ENCODE results near the gene BUB1B. TPM values are rescaled to one million over a fixed set of nuclear protein-coding genes. Genes with fewer than 3 reads are reported as not detected.
"Not testable (repeated sequence)": the region's sequence is repeated elsewhere in the genome, so short reads cannot be mapped to it uniquely, and the experiment has no call there.

The BUB1B gene
- total and polyA plus RNA-seq, 9 donors, result 10.8 to 20.7 (median 13.5) TPM

DNA sequence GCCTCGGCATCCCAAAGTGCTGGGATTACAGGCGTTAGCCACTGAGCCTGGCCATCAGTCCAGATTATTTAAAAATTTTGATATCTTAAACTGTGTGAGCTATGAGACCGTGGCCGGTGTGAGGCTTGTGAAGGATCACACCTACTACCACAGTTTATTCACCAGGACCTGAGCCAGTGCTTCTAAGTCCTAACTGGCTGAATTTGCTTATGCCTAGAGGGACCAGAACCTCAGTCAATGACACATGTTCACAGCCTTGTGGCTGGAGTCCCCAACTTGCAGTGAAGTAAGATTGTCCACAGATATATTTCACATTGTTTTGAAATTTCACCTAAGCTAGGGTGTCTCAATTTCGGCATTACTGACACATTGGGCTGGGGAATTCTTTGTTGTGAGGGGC, 37.0 kb upstream of the BUB1B start:
- H3K9me3 ChIP-seq (replicated peaks; ENCODE audit: control insufficient read depth, low read depth, low read length); H3K4me3 ChIP-seq (ENCODE audit: low read length); DNase-seq; H3K27me3 ChIP-seq (ENCODE audit: control insufficient read depth, insufficient read depth, low read length); H3K4me1 ChIP-seq (ENCODE audit: control insufficient read depth, insufficient read depth, low read length); H3K27ac ChIP-seq (ENCODE audit: low read length); H3K36me3 ChIP-seq (ENCODE audit: control insufficient read depth, insufficient read depth, low read length): not testable (repeated sequence)
- WGBS (ENCODE audit: insufficient coverage), result no CpG with 5 or more reads among the region's 5 CpGs

DNA sequence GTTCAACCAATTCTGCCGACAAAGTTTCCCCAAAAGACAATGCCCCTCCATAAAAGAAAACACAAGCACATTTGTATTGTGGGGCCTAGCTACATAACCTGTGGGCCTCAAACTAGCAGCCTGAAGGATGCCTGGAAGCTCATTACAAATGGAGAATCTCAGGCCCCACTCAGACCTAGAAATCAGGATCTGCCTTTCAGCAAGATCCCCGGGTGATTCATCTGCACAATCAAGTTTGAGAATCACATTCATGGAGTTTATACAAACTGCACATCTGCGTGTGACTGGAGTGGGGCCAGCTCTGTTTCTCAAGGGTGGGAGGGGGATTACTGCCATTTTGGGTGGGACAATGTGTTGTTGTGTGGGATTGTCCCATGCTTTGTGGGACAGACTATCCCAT, 36.5 kb upstream of the BUB1B start:
- not testable (repeated sequence) for H3K27ac ChIP-seq (ENCODE audit: low read length); H3K27me3 ChIP-seq (ENCODE audit: control insufficient read depth, insufficient read depth, low read length); H3K36me3 ChIP-seq (ENCODE audit: control insufficient read depth, insufficient read depth, low read length); H3K4me1 ChIP-seq (ENCODE audit: control insufficient read depth, insufficient read depth, low read length); H3K4me3 ChIP-seq (ENCODE audit: low read length); H3K9me3 ChIP-seq (replicated peaks; ENCODE audit: control insufficient read depth, low read depth, low read length); DNase-seq
- WGBS (ENCODE audit: insufficient coverage), result 80% methylated on average over 1 of the region's 3 CpGs

DNA sequence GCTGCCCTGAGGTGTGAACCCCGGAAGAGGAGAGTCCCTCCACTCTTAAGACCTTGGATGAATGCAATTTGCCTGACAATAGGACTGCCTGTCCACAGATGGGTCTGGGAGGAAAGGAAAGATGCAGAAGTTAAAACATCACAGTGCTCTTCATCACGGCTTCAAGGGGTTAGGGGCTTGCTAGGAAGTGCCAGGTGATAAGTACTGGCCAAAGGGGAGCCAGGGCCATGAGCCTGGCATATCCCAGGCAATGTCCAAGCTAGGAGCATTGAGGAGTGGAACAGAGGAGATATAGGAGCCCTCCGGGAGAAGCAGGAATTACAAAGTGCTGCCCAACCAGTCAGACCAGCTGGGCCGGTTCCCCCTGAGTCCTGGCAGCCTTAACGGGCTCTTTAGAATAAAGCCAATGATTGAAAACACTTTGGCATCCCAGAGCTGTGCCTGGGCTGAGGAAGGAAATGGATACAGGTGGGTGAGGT, 36.0 kb upstream of the BUB1B start:
- H3K36me3 ChIP-seq (ENCODE audit: control insufficient read depth, insufficient read depth, low read length); H3K9me3 ChIP-seq (replicated peaks; ENCODE audit: control insufficient read depth, low read depth, low read length); H3K4me3 ChIP-seq (ENCODE audit: low read length); H3K4me1 ChIP-seq (ENCODE audit: control insufficient read depth, insufficient read depth, low read length); H3K27ac ChIP-seq (ENCODE audit: low read length); H3K27me3 ChIP-seq (ENCODE audit: control insufficient read depth, insufficient read depth, low read length); DNase-seq: not testable (repeated sequence)
- no CpG with 5 or more reads among the region's 5 CpGs for WGBS (ENCODE audit: insufficient coverage)

DNA sequence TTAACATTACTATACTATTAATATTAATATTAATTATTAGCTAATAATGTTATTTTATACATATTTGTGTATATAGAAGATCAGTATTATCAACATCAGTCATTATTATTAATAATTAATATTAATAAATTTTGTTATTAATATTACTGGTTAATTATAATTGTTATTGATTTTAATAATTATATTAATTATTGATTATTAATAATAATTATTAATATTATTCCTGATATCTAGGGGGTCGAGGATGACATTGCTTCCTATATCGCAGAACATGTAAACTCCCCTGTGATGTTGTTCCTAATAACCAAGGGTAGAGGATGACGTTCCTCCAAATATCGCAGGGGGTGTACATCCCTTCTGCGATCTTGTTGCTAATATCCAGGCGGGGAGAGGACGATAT, 34.9 kb upstream of the BUB1B start:
- Histone ChIP-seq H3K4me1 (ENCODE audit: control insufficient read depth, insufficient read depth, low read length) (no peaks in the 10 kb centered on the region), H3K27ac (ENCODE audit: low read length) (no peak overlapping the region), H3K27me3 (ENCODE audit: control insufficient read depth, insufficient read depth, low read length) (no peaks in the 10 kb centered on the region), H3K4me3 (ENCODE audit: low read length) (no peak overlapping the region), H3K9me3 (replicated peaks; ENCODE audit: control insufficient read depth, low read depth, low read length) (no peaks in the 10 kb centered on the region), H3K36me3 (ENCODE audit: control insufficient read depth, insufficient read depth, low read length) (no peaks in the 10 kb centered on the region)
- DNase-seq, result no peak
- WGBS (ENCODE audit: insufficient coverage), result 92% methylated on average over 5 of the region's 7 CpGs

DNA sequence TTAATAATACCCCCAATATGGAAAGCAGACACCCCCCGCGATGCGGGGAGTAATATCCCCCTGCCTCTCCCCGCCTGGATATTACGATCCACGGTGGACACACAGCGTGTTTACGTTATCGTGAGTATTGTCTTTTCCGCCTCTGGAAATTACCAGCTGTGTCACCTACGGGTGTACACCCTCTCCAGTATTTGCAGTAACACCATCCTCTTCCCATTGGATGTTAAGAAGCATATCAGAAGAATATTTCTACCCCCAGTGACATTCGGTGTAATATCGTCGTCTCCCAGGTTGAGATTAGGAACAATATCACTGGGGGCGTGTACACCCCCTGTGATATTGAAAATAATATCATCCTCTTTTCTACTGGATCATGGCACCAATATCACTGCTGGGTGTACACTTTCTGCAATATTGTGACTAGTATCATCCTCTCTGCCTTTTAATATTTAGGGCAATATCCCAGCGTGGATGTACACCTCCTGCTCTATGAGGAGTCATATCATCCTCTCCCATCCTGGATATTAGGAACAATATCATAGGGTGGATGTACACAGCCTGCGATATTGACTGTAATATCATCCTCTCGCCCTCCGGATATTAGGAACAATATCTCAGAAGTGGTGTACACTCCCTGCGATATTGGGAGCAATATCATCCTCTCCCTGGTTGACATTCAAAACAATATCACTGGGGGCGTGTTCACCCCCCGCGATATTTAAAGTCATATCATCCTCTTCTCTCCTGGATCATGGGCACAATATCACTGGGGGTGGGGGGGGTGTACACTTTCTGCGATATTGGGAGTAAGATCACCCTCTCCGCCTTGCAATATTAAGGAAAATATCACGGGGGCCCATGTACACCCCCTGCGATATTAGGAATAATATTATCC, 31.9 kb upstream of the BUB1B start:
- Histone ChIP-seq H3K27ac (ENCODE audit: low read length) (no peak overlapping the region), H3K9me3 (replicated peaks; ENCODE audit: control insufficient read depth, low read depth, low read length) (no peaks in the 10 kb centered on the region), H3K4me1 (ENCODE audit: control insufficient read depth, insufficient read depth, low read length) (no peaks in the 10 kb centered on the region), H3K27me3 (ENCODE audit: control insufficient read depth, insufficient read depth, low read length) (no peaks in the 10 kb centered on the region), H3K36me3 (ENCODE audit: control insufficient read depth, insufficient read depth, low read length) (no peaks in the 10 kb centered on the region), H3K4me3 (ENCODE audit: low read length) (no peak overlapping the region)
- WGBS (ENCODE audit: insufficient coverage), result 82% methylated on average over 7 of the region's 27 CpGs
- DNase-seq, result no peak

DNA sequence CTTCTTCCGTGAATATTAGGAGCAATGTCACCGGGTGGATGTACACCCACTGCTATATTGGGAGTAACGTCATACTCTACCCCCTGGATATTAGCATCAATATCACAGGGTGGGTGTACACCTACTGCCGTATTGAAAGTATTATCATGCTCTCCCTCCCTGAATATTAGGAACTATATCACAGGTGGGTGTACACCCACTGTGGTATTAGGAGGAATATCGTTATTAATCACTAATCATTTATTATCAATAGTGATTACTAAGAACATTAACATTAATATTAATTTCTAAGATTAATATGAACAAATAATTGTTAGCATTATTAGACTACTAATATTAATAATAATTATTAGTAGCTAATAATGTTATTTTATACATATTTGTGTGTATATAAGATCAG, 30.8 kb upstream of the BUB1B start:
- no CpG with 5 or more reads among the region's 5 CpGs for WGBS (ENCODE audit: insufficient coverage)
- Histone ChIP-seq H3K9me3 (replicated peaks; ENCODE audit: control insufficient read depth, low read depth, low read length) (no peaks in the 10 kb centered on the region), H3K4me3 (ENCODE audit: low read length) (no peak overlapping the region), H3K4me1 (ENCODE audit: control insufficient read depth, insufficient read depth, low read length) (no peaks in the 10 kb centered on the region), H3K27ac (ENCODE audit: low read length) (no peak overlapping the region), H3K27me3 (ENCODE audit: control insufficient read depth, insufficient read depth, low read length) (no peaks in the 10 kb centered on the region), H3K36me3 (ENCODE audit: control insufficient read depth, insufficient read depth, low read length) (no peaks in the 10 kb centered on the region)
- DNase-seq, result no peak

DNA sequence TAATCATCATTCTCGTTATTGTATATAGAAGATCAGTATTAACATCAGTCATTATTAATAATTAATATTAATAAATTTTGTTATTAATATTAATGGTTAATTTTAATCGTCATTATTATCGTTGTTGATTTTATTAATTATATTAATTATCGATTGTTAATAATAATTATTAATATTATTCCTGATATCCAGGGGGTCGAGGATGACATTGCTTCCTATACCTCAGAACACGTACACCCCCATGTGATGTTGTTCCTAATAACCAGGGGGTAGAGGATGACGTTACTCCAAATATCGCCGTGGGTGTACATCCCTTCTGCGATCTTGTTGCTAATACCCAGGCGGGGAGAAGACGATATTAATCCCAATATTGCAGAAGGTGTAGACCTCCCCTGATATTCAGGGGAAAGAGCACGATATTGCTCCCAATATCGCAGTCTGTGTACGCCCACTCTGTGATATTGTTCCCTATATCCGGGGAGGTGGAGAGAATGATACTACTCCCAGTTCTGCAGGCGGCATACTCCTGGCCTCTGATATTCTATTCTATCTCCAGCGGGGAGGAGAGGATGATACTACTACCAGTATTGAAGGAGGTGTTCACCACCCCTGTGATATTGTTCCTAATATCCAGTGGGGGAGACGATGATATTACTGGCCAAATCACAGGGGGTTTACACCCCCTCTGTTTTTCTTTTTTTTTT, 29.9 kb upstream of the BUB1B start:
- H3K27ac ChIP-seq (ENCODE audit: low read length), result no peak overlapping the region
- no CpG with 5 or more reads among the region's 19 CpGs for WGBS (ENCODE audit: insufficient coverage)
- no peaks in the 10 kb centered on the region for H3K4me1 ChIP-seq (ENCODE audit: control insufficient read depth, insufficient read depth, low read length)
- no peak for DNase-seq
- H3K4me3 ChIP-seq (ENCODE audit: low read length), result no peak overlapping the region
- H3K36me3 ChIP-seq (ENCODE audit: control insufficient read depth, insufficient read depth, low read length), result no peaks in the 10 kb centered on the region
- H3K27me3 ChIP-seq (ENCODE audit: control insufficient read depth, insufficient read depth, low read length), result no peaks in the 10 kb centered on the region
- H3K9me3 ChIP-seq (replicated peaks; ENCODE audit: control insufficient read depth, low read depth, low read length), result no peaks in the 10 kb centered on the region

DNA sequence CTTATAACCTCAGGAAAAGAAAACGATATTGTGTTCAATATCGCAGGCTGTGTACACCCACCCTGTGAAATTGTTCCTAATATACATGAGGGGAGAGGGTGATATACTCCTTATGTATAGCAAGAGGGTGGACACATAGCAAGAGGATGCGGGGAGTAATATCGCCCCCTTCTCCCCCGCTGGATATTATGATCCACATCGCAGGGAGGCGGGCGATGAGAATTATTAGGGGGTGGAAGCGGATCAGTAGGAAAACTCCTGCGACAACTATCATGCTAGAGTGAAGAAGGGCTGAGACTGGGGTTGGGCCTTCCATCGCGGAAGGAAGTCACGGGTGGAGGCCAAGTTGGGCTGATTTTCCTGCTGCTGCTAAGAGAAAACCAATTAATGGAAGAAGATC, 27.3 kb upstream of the BUB1B start:
- no peak for DNase-seq
- no peak overlapping the region for H3K27ac ChIP-seq (ENCODE audit: low read length)
- no peaks in the 10 kb centered on the region for H3K4me1 ChIP-seq (ENCODE audit: control insufficient read depth, insufficient read depth, low read length)
- 81% methylated on average over 5 of the region's 13 CpGs for WGBS (ENCODE audit: insufficient coverage)
- no peaks in the 10 kb centered on the region for H3K27me3 ChIP-seq (ENCODE audit: control insufficient read depth, insufficient read depth, low read length)
- no peaks in the 10 kb centered on the region for H3K9me3 ChIP-seq (replicated peaks; ENCODE audit: control insufficient read depth, low read depth, low read length)
- no peaks in the 10 kb centered on the region for H3K36me3 ChIP-seq (ENCODE audit: control insufficient read depth, insufficient read depth, low read length)
- no peak overlapping the region for H3K4me3 ChIP-seq (ENCODE audit: low read length)

DNA sequence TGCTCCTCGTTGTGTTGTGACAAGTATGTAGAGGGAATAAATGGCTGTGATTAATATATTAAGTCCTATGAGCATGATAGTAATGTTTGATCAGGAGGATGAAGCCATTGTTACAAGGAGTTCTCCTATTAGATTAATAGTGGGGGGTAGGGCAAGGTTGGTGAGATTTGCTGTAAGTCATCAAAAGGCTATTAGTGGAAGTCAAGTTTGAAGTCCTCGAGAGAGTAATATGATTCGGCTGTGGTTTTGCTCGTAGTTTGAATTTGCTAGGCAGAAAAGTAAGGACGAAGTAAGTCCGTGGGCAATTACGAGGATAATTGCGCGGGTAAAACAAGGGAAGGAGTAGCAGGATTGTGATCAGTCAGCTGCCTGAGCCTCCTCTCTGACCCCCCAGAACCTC, 26.0 kb upstream of the BUB1B start:
- no peak for DNase-seq
- Histone ChIP-seq H3K9me3 (replicated peaks; ENCODE audit: control insufficient read depth, low read depth, low read length) (no peaks in the 10 kb centered on the region), H3K36me3 (ENCODE audit: control insufficient read depth, insufficient read depth, low read length) (no peaks in the 10 kb centered on the region), H3K27ac (ENCODE audit: low read length) (no peak overlapping the region), H3K4me1 (ENCODE audit: control insufficient read depth, insufficient read depth, low read length) (no peaks in the 10 kb centered on the region), H3K4me3 (ENCODE audit: low read length) (no peak overlapping the region), H3K27me3 (ENCODE audit: control insufficient read depth, insufficient read depth, low read length) (no peaks in the 10 kb centered on the region)
- 20% methylated on average over 5 of the region's 9 CpGs for WGBS (ENCODE audit: insufficient coverage)

DNA sequence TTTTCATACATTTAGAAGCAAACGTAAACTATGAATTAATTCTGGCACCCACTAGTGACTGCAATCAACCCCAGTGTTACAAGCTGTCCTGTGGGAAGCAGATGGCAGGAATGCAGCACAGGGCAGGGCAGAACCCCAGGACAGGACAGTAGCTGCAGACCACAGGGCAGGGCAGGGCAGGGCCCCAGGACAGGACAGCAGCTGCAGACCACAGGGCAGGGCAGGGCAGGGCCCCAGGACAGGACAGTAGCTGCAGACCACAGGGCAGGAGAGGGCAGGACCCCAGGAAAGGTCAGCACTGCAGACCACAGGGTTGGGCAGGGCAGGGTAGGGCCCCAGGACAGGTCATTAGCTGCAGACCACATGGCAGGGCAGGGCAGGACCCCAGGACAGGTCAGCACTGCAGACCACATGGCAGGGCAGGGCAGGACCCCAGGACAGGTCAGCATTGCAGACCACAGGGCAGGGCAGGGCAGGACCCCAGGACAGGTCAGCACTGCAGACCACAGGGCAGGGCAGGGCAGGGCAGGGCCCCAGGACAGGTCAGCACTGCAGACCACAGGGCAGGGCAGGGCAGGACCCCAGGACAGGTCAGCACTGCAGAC, 24.9 kb upstream of the BUB1B start:
- not testable (repeated sequence) for H3K27me3 ChIP-seq (ENCODE audit: control insufficient read depth, insufficient read depth, low read length); H3K36me3 ChIP-seq (ENCODE audit: control insufficient read depth, insufficient read depth, low read length); H3K4me3 ChIP-seq (ENCODE audit: low read length); H3K4me1 ChIP-seq (ENCODE audit: control insufficient read depth, insufficient read depth, low read length); H3K9me3 ChIP-seq (replicated peaks; ENCODE audit: control insufficient read depth, low read depth, low read length); H3K27ac ChIP-seq (ENCODE audit: low read length); DNase-seq
- WGBS (ENCODE audit: insufficient coverage), result no CpG with 5 or more reads among the region's 1 CpG
